ENCODE data around the gene BCL2.

BCL2 gene

DNA sequence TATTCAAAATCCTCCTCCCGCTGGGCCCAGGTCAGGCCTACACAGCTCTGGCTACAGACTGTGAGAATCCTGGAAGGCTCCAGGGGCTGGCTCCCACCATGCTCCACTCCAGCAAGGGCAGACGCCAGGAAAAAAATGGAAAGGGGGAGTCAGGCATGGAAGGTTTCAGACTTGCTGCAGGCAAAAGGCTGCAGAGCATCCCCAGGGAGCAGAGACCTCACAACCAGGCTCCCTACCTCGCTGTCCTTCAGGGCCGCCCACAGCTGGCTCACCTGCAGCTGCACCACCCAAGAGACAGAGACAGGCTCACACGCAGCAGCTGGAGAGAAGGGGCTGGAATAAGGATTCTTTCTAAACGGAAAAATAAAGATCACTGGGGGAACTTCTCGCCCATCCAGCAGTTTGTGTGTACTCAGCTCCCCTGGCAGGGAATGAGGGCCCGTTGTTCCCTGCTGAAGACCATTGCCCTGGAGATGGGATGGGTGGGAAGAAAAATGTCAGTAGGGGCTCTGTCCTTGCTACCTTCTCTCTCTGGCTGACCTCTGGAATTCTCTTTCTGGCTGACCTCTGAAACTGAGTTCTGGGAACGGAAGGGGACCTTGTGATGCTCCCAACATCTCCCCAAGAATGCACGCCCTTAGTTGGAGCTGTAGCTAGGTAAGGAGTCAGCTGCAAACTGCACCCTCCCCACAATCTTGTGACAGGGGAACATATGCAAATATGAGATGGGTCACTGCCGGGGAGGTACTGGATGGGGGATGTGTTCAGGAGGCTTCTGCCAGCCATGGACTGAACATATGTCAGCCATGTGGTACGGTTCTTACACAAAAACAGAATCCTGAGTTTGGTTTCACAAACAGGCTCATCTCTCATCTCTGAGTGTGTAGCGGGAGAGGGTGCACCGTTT lies 34.5 kb downstream of the BCL2 start:
- no peak for DNase-seq (ENCODE audit: low read depth)

DNA sequence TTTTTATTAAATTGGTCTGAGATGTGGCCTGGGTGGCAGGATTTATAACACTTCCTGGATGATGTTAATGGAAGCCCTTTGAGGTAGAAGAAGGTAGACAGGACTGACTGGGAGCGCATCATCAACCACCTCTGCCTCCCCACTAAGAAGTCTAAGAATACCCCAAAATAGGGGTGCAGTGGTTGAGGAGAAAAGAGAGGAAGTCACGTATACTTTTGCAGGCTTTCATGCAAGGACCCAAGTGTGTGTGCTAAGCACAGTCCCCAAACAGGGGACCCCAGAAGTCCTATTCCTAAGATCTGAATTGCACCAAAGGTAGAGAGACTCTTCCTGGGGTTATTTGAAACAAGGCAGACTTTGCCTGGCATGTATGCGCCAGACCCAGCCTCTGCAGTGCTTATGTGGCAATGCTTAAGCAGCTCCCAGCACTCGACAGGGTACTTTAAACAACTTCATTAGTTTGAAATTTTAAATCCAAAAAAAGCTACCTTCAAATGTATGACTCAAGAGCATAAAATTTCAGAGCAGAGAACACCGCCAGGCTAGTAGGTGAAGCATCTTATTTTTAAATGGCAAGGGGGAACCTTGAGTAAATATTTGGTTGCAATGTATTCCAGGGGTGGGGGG lies 35.3 kb downstream of the BCL2 start:
- DNase-seq (ENCODE audit: low read depth): no peak

DNA sequence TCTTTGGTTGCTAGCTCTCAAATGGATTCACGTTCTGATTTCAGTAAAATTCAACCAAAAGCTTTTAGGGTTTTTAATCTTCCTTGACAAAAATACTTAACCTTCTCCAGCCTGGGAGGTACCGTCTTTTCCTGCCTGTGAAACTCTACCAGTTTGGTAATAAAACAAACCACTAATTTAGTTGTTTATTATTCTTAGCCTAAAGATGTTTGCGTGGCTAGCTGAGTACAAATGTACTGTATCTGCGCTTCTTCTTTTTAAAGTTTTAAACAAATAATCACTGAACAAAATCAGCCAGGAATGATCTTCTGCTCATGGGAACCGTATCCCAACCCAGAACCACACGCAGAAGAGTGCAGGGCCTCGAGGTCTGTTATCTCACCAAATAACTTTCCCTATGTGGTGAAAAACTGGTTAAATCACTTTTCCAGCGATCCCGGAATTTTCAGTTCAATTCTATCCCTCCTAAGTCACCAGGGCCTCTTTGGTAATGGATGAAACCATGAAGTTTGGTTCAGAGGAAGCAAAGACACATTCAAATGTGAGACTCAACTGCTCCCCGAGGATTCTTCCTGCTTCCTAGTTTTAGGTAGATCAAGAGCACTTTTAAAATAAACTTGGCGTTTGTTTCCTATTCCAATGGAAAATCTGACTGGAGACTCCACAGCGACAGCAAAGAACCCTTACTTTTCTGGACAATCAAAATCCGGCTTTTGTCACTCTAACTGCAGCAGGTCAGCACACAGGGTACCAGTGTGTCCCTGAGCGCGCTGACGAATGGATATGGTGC lies 36.1 kb downstream of the BCL2 start:
- DNase-seq (ENCODE audit: low read depth): no peak

DNA sequence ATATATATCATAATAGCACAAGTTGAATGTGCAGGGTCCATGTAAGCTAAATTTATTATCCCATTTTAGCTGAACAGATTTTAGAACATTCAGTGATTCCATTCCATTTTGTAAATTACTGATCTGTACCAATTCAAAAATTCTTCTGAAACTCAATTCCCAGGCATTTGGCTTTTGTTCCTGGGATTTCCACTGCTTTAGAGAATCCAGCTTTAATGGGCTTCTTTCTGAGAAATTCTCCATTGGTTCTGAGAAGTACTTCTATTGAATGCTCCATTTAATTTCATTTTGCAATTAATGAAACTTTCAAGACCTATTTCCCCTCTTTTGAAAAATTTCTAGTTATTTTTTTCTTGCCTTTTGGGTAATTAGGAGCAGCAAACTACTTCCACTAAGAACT lies 36.8 kb downstream of the BCL2 start:
- no peak for DNase-seq (ENCODE audit: low read depth)

DNA sequence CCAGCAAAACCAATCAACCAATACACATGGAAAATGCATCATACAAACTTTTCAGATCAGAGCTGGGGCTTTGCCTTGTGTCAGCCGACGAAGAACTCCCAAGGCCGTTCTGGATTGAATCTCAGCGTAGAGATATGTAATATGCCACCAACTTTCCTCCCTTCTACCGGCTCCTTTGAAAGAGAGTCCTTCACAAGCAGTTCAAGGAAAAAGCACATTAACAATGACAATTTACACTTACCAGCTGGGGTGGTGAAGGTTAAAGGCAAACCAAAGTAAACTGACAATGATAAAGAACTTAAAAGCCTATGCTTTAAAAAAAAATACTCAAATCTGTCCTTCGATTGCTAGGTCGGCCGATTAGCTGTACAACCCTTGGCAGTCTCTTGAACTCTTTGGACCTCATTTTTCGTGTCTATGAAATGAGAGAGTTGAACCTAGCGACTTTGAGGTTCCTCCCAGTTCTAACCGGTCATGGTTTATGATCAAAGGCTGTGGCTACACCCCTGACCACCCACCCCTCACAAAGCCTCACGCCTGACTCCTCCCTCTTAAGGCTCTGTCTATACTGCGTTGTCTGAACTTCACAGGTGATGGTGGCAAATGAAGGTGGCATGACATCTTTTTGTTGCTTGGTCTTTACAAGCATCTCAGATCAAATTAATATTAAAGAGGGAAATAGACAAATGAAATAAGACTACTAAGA lies 46.2 kb downstream of the BCL2 start:
- no peak for DNase-seq (ENCODE audit: low read depth)

DNA sequence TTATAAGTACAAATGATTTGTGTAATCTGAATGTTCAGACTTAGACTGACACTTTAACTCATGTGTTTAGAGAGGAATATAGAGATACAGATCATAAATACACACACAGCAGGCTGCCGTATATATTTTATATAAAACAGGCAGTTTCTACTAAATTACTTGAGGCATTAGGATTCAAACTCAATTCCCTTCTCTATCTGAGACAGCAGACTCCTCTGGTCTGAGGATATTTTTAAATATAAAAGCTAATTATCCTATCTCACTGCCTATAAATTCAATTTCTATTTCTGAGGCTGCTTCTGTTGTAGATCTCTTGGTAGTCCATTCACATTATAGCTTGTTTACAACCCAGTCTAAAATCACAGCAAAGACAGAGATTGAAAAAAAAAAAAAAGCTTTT lies 46.9 kb downstream of the BCL2 start:
- no peak for DNase-seq (ENCODE audit: low read depth)

DNA sequence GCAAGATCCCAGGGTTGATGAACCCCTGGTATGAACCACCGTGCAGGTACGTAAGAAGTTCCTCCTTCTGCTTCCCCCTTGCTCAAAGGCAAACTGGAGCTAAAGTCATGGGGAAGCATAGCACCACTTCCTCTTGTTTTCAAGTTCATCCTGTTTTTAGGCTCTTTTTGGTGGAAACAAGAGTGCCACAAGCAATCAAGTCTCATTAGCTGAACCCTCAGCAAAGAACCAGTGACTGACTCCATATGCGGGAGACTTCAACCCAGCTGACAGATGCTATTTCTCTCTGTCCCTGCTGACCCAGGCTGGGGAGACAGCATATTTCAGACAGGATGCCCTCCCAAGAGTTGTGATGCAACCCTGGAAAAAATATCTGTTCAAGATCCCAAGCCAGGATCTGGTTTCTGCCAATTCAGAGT lies 47.7 kb downstream of the BCL2 start:
- DNase-seq (ENCODE audit: low read depth): no peak

DNA sequence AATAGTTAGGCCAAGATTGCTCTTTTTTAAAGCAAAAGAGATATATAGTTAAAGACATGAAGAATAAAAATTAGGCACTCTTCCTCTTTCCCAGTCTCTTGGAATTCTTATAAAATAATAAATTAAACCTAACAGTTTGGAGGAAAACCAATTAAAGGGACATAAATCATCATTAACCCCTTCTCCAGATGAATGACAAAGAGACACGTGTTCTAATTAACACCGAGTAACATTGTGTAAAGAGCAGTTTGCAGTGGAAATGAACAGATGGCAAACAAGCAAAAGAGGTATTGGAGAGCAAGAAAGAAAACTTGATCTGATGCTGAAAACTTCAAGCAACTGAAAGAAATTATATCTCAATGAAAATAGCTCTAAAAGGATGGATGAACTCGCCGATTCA lies 48.4 kb downstream of the BCL2 start:
- DNase-seq (ENCODE audit: low read depth): no peak

DNA sequence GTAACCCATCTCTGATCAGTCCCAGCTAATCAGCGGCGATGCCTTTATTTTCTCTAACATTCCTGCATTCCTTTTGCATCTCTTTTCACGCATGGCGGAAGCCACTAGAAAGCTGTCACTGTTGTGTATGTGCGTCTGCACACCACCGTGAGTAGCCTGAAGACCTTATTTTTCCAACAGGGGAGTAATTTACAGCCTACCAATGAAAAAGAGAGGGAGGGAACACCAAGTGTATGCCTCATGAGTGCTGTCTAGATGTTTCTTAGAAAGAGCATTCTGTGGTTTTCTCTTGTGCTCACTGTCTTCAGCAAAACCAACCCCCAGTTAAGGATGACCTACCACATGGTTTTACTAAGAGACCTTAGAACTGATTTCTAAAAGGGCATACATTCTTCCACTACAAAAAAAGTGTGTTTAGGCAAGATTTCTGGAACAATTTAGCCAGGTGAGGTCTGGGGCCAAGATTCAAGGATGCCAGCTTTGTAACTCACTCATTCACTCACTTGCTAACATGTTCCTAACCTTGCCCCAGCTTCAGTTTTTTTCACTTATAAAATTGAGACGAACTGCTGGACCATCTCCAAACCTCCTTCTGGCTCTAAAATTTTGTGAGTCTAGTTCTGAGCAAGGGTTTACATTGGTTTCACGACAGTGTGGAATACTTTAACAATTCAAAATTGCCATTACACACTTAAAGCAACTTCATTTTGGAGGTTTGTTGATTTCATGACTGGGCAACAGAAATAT lies 51.4 kb downstream of the BCL2 start:
- DNase-seq (ENCODE audit: low read depth): no peak

DNA sequence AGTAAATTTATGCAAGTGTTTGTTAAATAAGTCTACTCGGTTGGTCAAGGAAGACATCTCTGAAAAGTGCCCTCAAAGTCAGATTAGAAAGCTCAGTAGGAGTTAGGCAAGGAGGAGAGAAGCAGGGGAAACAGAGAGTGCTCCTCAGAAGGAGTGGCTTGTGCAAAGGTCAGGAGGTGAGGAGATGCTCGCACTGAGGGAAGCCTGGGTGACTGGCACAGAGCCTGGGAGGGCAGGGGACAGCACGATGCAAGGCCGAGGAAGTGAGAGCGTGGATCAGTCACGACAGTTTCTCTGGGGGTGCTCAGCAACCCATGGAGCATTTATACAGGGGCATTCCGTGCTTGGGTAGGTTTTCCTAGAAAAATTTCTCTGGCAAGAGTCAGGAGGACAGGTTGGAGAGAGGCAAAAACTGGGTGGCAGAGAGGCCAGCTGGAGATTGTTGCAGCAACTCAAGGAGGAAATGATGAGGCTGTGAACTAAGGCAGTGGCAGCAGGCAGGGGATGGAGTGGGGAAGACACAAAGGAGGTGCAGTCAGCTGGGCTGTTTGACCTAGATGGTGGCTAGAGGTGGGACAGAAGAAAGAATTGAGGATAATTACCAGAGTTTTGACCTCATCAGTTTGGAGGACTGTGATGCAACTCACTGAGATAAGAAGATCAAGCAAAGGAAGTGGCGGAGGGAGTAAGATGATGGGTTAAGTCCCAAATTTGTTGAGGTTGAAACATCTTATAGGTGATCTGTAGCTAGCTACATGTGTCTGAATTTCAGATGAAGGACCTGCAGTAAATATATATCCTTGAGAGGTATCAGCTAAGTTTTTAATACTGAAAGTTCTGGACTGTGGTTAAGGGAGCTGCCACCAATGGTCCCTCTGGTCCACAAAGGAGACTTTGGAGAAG lies 52.4 kb downstream of the BCL2 start:
- no peak for DNase-seq (ENCODE audit: low read depth)

DNA sequence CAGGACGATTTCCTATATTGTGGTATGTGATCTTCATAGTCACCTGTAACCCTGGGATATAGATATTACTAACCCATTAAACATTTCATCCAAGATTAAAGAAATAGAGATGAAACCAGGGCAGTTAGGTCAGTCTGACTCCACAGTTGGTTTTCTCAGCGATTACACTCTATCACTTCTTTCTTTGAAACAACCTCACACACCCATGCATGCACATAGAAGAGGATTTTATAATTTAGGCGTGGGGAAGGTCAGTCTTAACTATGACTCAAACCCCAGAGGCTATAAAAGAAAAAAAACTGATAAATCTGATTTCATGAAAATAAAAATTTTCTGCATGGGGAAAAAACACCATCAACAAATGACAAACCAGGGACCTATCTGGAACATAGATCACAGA lies 54.2 kb downstream of the BCL2 start:
- no peak for DNase-seq (ENCODE audit: low read depth)

DNA sequence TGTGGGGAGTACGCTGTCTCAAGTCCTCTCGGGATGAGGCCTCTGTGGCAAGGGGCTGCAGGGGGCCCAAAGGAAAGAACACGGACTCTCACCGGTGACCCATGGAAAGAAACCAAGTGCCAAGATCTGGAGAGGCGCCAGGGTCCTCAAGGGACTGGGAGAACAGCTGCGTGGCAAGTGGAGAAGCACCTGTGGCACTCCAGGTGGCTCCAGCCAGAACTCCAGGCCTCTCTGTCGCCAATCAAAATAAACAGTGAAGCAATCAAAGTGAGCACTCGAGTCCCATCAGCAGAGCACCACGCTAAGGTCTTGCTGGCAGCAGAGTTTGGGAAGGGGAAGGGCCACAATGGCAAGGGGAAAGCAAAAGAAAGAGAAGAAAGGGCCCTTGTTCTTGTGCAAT lies 54.7 kb downstream of the BCL2 start:
- DNase-seq (ENCODE audit: low read depth): no peak

DNA sequence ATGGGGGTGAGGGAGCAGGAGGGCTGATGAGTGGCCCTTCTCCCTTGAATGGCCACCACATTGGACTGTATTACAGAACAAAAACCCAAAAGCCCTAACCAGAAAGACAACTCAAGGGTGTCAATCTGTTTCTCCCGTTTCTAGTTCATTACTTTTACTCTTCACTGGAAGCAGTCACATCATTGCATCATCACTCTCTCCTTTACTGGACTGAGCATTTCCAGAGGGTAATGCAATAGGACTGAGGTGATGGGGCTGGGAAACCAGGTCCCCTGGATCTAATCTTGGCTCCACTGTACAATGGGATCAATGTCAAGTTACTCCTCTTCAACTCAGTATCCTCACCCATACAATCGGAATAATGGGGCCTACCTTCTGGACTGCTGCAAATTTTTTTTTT lies 56.1 kb downstream of the BCL2 start:
- no peak for DNase-seq (ENCODE audit: low read depth)

DNA sequence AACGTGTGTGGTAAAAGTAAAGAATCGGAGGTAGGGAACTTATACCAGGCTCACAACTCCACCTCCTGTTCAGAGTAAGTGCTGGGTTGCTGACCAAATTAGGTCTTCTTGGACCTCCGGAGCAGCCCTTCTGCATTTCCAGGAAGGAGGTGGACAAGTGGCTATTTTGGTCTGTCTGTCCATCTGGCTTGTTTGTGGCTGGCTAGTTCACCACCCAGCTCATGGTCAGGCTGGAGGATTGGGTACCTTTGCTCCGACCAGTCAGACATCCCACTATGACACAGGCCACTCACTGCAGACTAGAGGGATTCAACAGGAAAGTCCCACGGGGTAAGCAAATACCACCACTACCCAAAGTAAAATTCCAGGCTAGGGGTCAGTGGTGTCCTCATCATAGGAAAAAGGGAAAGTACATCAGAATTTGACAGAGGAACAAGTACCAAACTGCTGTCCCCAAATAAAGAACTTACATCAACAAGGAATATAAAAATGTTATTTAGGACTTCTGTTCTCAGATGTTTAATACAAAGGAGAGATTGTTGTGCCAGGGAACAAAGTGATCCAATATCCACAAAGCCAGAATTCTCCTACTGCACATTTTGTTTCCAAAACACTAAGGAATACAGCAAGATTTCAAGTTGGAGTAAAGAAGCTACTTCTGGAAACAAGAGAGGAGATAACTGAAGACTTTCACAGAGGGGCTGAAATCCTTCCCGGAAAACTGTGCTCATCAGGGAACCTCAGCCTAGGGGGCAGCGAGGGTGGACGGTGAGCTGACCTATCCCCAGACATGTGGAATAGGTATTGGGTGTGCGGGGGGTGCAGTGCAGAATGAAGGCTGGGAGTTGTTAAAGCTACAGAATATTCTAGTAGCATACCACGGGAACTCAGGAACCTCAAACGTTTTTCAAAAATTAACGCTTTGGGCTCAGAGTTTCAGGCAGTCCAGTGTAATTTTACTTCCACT lies 56.9 kb downstream of the BCL2 start:
- DNase-seq (ENCODE audit: low read depth): no peak

DNA sequence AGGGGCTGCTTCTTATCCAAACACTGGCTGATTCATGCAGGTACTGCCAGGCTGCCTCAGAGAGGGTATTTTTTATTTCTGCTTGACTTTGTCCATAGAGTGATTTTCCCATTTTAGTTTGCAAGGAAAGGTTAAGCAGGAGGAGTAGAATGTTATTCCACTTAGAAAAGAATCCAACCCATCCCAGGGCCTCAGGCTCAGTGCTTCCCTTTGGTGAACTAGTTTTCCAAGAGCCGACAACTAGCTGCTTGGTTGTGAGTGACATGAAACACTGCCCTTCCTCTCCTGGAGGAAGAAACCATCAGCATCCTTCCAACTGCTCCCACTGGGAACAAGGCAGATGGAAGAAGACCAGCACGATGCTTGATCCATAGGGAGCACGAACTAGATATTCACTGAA lies 58.5 kb downstream of the BCL2 start:
- DNase-seq (ENCODE audit: low read depth): no peak

DNA sequence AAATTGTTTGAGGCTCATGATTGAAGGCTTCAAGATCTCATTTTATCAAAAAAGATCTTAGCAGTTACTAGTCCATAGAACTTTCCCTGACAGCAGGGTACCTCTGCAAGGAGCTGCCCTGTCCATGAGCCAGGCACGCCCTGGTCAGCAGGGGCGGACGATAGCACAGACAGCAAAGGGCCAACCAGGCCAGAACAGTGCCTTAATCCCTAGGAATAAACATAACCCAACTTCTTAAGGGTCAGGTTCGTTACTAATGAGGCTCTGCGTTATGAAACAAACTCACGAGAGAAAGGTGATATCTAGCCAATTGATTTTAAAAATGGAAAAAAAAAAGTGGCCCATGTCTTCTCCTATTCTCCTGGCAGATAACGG lies 59.2 kb downstream of the BCL2 start:
- no peak for DNase-seq (ENCODE audit: low read depth)

DNA sequence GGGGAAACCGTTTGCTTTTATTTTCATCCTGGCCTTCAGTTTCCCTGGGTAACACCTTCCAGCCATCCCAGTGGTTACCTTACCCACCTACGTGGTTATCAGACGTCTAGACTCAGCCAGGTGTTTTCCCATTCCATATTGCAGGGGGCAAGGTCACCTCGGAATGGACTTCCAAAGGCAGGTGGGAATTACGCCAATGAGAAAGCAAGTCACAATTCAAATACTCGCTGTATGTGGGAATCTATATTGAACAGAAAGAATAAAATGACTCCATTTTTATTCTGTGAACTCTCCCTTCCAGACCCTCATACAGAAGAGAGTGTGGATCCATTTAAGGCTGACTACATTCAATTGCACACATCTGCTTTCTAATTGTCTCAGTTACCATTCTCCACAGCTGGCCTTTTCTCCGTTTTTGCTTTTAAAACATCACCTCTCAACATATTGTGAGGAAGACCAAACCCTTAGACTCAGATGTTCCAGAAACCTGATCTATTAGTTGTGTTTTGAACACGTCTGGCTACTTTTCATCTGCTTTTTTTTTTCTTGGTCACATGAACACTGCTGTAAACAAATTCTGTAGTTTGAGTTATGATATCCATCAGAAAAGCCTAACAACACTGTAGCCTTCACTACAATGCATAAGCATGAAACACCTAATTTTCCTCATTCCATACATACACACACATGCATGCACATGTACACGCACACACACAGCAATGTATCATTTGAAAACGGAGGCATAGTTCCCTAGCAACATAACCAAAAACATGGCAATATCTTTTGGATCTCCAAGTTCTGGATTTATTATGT lies 59.8 kb downstream of the BCL2 start:
- no peak for DNase-seq (ENCODE audit: low read depth)

DNA sequence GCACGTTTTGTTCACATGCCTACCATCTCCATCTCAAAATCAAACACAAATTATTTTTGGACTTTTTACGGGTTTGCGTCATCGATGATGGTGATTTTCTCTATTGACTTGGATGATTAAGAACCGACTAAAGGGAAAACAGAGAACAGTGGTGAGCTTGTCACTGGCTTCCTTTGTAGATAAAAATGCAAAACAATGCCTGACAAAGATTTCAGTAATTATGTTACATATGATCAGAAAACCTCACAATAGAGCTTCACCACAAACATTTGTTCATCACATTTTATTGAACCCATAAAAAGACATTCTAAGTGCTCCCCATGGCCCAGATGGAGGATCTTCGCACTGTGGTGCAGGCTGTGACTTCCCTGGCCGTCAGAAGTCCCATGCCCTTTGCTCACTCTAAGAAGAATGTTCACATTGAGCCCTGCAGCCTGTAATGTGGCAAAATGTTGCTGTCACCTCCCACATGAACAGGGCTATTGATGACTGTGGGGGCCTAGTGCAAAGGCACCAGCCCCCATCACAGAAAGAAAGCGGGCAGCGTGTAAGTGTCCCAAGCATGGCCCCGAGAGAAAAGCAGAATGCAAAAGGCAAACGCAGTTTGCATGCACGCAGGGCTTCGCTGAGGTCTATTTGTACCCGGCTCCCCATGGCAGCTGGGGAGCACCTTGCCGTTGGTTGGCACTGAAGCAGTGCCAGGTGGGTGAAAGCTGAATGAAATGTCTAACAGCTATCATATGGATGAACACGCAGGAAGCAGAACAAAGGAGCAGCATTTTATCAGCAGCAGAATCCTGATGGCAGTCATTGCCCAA lies 60.6 kb downstream of the BCL2 start:
- no peak for DNase-seq (ENCODE audit: low read depth)
